MCF 10A (cell line): ENCODE measurements around the gene AIP. TPM values are rescaled to one million over a fixed set of nuclear protein-coding genes. Genes with fewer than 3 reads are reported as not detected.

Experiments used
- BruUV-seq: library from RNA; stranded (reverse); fragments of 400-500 nt; replicated peaks from 2 replicates; lab custom pipeline; 2021; lab: Mats Ljungman, UMichigan
- CTCF ChIA-PET: fragments of 300-600 bp; sonication (Branson Sonifier 250); formaldehyde crosslinking; extraction: SDS; loops from one replicate; lab custom pipeline; 2021; ENCODE audit warnings: antibody characterized with exemption, inconsistent platforms; lab: Yijun Ruan, JAX
- POLR2A ChIA-PET: fragments of 300-600, 350-650 bp; sonication (Branson Sonifier 250); formaldehyde crosslinking; extraction: SDS; loops from one replicate; lab custom pipeline; 2020; ENCODE audit warnings: antibody characterized with exemption, inconsistent platforms; lab: Yijun Ruan, JAX
- DNase-seq: peaks from one replicate; pipeline ENCODE4 v3.0.0-alpha.2; 2018; ENCODE audit not compliant: unreplicated experiment
- H3K27ac Mint-ChIP-seq: one replicate; pipeline ENCODE4 v1.8.0; 2022; ENCODE audit warnings: mild to moderate bottlenecking, low read depth, mixed read lengths; ENCODE audit not compliant: unreplicated experiment
- H3K27me3 Mint-ChIP-seq: one replicate; pipeline ENCODE4 v1.8.0; 2022; ENCODE audit warnings: mixed read lengths; ENCODE audit not compliant: insufficient read depth, unreplicated experiment
- H3K36me3 Mint-ChIP-seq: one replicate; pipeline ENCODE4 v1.8.0; 2022; ENCODE audit warnings: mild to moderate bottlenecking, moderate library complexity, mixed read lengths; ENCODE audit not compliant: insufficient read depth, unreplicated experiment
- H3K4me1 Mint-ChIP-seq: one replicate; pipeline ENCODE4 v1.8.0; 2022; ENCODE audit warnings: mixed read lengths; ENCODE audit not compliant: insufficient read depth, unreplicated experiment
- H3K4me3 Mint-ChIP-seq: one replicate; pipeline ENCODE4 v1.8.0; 2022; ENCODE audit warnings: mild to moderate bottlenecking, moderate library complexity, mixed read lengths; ENCODE audit not compliant: unreplicated experiment
- H3K9me3 Mint-ChIP-seq: one replicate; pipeline ENCODE4 v1.8.0; 2022; ENCODE audit warnings: mixed read lengths; ENCODE audit not compliant: unreplicated experiment
- CTCF ChIP-seq: fragments of 200-600 bp; IDR thresholded peaks from one replicate; pipeline ENCODE4 v1.8.0; 2022; ENCODE audit warnings: antibody characterized with exemption, mild to moderate bottlenecking; ENCODE audit not compliant: unreplicated experiment
- intact Hi-C: fragments of 100-400 bp; cut with micrococcal nuclease; formaldehyde crosslinking; loops from 2 replicates; pipeline ENCODE4 v1.14.1; 2022
- microRNA-seq: library from miRNA; unstranded; fragments of <30 nt; microRNA quantifications from one replicate; pipeline ENCODE4 v1.2.0, GENCODE V29; 2022
- total RNA-seq: library from RNA; stranded (reverse); gene quantifications from 2 replicates; pipeline ENCODE4 v1.2.3, GENCODE V29; 2022

Gene AIP
- total RNA-seq, 1 experiment from 2014 or later = 30.5 TPM

- intact Hi-C loops = no loop called here
- Mint-ChIP-seq H3K27me3 (no peaks in the 10 kb centered on the region), H3K4me1 (no peaks in the 10 kb centered on the region), H3K9me3 (peaks cover 2% of the 10 kb centered on the region), H3K27ac (no peak overlapping the region), H3K4me3 (no peak overlapping the region), H3K36me3 (no peaks in the 10 kb centered on the region)
- DNase-seq = no peak
- ChIA-PET POLR2A (no interaction called here), CTCF (interaction anchor here (0.8 kb wide), 1 partner anchor 138 kb away, joined by 4 read pairs; no protein-coding TSS in a partner anchor)
- BruUV-seq = no TSS peak
- no peak for TF ChIP-seq CTCF
Observed at GRCh38 chr11:67539550-67539949, 56.7 kb downstream of the AIP start.

Small RNAs within 50 kb of the gene (microRNA-seq; reads per million reads assigned to microRNA genes)
- gene MIR6752 = 1.2 reads per million

Other genes starting within 250 kb of the AIP start
- 48.1 and 50.1 TPM in 2 replicates for gene GRK2, start 216.6 kb upstream of the AIP start, total RNA-seq
- 39.7 and 46.2 TPM in 2 replicates for gene ANKRD13D, start 193.7 kb upstream of the AIP start, total RNA-seq
- 31.7 and 38.0 TPM in 2 replicates for gene SSH3, start 179.5 kb upstream of the AIP start, total RNA-seq
- 54.8 and 79.9 TPM in 2 replicates for gene POLD4, start 129.5 kb upstream of the AIP start, total RNA-seq
- 5.8 and 7.0 TPM in 2 replicates for gene CLCF1, start 109.4 kb upstream of the AIP start, total RNA-seq
- gene RAD9A, start 91.0 kb upstream of the AIP start, total RNA-seq = 9.9 and 18.3 TPM in 2 replicates
- 123 and 143 TPM in 2 replicates for gene PPP1CA, start 81.2 kb upstream of the AIP start, total RNA-seq
- gene TBC1D10C, start 78.9 kb upstream of the AIP start, total RNA-seq = not detected in 2 replicates
- 0.07 TPM in 1 of 2 replicates, not detected in the other for gene CARNS1, start 67.3 kb upstream of the AIP start, total RNA-seq
- gene RPS6KB2, start 54.5 kb upstream of the AIP start, total RNA-seq = 49.8 and 60.1 TPM in 2 replicates
- gene PTPRCAP, start 45.3 kb upstream of the AIP start, total RNA-seq = 0.54 and 0.86 TPM in 2 replicates
- gene CORO1B, start 39.5 kb upstream of the AIP start, total RNA-seq = 44.9 and 59.8 TPM in 2 replicates
- gene GPR152, start 30.3 kb upstream of the AIP start, total RNA-seq = not detected in 2 replicates
- gene CABP4, start 27.7 kb upstream of the AIP start, total RNA-seq = not detected in 2 replicates
- 49.7 and 50.1 TPM in 2 replicates for gene TMEM134, start 13.8 kb upstream of the AIP start, total RNA-seq
- gene PITPNM1, start 22.3 kb downstream of the AIP start, total RNA-seq = 38.7 and 51.0 TPM in 2 replicates
- 93.7 and 136 TPM in 2 replicates for gene CDK2AP2, start 25.1 kb downstream of the AIP start, total RNA-seq
- gene CABP2, start 40.4 kb downstream of the AIP start, total RNA-seq = not detected in 2 replicates
- gene GSTP1, start 100.8 kb downstream of the AIP start, total RNA-seq = 1,641 and 1,733 TPM in 2 replicates
- gene NDUFV1, start 123.9 kb downstream of the AIP start, total RNA-seq = 158 and 223 TPM in 2 replicates
- gene NUDT8, start 146.9 kb downstream of the AIP start, total RNA-seq = 3.6 and 6.9 TPM in 2 replicates
- gene TBX10, start 156.7 kb downstream of the AIP start, total RNA-seq = not detected in 2 replicates
- gene ACY3, start 167.7 kb downstream of the AIP start, total RNA-seq = not detected in 2 replicates
- not detected in 2 replicates for gene ALDH3B2, start 191.6 kb downstream of the AIP start, total RNA-seq